ENCODE results near the gene VKORC1.
"Not testable (repeated sequence)": the region's sequence is repeated elsewhere in the genome, so short reads cannot be mapped to it uniquely, and the experiment has no call there.

The VKORC1 gene

DNA sequence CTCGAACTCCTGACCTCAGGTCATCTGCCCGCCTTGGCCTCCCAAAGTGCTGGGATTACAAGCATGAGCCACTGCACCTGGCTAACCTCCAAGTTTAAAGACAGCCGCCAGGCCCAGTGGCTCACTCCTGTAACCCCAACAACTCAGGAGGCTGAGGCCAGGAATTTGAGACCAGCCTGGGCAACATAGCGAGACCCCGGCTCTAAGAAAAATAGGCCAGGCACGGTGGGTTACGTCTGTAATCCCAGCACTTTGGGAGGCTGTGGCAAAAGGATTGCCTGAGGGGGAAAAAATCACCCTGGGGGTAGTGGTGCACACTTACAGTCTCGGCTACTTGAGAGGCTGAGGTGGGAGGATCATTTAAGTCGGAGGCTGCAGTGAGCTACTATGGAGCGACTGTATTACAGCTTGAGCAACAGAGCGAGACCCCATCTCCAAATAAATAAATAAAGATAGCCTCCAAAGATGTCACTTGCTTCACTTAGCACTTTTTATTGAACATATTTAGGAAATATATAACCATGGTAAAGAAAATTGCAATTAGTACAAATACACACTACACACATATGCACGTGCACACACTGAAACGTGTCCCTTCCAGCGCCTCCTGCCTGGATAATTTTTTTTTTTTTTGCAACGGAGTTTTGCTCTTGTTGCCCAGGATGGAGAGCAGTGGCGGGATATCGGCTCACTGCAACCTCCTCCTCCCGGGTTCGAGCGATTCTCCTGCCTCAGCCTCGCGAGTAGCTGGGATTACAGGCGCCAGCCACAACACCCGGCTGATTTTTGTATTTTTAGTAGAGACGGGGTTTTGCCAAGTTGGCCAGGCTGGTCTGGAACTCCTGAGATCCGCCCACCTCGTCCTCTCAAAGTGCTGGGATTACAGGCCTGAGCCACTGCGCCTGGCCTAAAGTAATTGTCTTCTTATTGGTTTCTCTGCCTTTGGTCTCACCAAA lies 12.2 kb upstream of the VKORC1 start:
- no peak for DNase-seq

DNA sequence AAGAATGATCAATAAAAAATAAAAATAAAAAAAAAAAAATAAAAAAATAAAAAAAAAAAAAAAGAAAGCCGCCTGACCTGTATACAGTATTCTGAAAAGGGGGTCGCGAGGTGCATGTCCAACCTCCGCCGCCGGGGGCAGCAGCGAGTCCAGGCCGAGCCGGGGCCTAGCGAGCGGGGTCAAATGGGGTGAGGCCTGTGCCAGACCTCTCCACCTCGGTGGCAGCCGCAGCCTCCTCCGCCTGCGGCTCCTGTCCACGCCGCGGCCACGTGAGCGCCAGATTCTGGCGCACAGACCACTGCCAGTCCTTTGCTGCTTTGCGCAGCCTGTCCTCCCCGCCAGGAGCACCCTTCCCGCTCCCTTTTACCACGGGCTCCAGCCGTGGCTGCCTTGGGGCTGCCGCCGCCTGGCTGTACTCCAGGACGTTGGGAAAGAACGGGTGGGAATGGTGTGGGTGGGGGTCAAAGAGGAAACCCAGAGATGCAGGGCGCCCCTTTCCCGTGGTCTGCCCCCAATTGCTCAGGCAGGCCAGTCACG lies 11.1 kb upstream of the VKORC1 start:
- DNase-seq: peak; percentile 89

DNA sequence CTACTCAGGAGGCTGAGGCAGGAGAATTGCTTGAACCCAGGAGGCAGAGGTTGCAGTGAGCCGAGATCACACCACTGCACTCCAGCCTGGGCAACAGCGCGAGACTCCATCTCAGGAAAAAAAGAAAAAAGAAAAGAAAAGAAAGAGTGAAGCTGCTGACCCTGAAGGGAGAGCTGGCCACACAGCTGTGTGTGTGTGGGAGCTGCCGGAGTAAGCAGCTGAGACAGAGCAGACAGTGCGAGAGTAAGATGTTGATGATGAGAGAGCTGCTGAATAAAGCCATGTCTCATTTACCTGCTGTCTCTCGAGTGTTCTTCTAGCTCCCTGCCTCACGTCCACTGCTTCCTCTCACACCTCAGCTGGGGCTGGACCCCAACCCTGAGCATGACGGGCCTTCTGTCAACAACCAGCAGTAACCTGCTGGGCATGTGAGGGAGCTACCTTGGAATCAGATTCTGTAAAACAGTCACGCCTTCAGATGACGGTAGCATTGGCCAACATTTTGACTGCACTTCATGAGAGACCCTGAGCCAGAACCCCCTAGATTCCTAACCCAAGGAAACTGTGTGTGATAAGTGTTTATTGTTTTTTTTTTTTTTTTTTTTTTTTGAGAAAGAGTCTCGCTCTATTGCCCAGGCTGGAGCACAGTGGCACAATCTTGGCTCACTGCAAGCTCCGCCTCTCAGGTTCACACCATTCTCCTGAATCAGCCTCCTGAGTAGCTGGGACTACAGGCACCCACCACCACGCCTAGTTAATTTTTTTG lies 6.5 kb upstream of the VKORC1 start:
- not testable (repeated sequence) for DNase-seq

DNA sequence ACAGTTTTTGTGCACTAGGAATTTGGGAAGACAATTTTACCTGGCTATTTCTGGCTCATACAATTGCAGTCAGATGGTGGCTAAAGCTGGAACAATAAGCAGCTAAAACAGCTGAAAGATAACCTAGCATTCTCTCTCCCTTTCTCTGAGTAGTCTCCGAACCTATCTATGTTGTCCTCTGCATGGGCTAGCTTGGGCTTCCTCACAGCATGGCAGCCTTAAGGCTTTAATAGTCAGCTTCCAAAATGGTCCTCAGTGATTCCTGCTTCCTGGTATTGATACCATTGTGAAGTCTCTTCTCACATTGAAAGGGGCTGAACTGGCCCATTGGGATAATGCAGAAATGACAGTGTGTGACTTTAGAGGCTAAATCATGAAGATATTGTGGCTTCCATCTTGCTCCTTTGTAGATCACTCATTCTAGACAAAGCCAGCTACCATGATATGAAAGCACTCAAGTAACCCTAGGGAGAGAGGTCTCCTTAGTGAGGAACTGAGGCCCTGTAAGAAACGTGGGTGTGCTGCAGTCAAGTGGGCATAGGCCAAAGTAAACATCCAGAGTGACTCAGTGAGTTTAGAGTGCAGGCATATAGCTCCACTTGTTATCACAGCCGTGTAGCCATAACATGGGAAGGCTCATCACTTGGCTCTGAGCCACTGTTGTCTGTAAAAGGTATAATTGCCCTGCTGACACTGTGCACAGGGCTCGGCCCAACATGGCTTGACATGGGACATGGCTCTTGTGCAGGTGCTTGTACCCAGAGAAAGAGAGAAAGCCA lies 5.5 kb upstream of the VKORC1 start:
- no peak for DNase-seq

DNA sequence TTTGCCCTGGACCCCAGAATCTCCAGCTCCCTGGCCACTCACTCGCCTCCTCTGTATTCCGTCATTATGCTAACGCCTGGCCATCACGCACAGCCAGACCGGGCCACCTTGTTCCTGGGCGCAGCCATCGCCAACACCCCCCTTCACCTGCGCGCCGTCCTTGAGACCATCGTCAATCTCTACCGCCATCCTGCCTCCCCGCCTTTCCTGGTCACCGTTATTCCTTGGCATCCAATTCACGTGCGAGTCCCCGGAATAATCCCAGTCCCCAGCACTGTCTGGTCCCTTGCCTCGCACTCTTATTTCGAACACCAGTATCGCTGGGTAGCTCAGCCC lies 541 bp downstream of the VKORC1 start:
- no peak for DNase-seq

DNA sequence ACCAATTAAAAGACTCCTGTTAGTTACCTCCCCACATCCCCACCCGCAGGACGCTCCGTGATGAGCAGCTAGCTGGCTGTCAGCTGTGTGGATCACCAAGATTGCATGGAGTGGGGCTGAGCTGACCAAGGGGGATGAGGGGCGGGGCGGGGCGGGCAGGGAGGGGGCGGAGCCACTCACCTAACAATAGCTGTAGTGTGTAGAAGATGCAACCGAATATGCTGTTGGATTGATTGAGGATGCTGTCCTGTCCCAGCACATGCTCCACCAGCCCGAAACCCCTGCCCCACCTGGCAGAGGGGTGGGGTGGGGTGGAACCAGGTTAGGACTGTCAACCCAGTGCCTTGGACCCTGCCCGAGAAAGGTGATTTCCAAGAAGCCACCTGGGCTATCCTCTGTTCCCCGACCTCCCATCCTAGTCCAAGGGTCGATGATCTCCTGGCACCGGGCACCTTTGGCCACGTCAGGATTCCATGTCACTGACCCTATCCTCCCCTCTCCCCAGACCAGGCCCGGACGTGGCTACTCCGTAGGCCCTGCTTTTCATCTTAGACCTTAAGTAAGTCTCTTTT lies 1.4 kb downstream of the VKORC1 start:
- DNase-seq: no peak

DNA sequence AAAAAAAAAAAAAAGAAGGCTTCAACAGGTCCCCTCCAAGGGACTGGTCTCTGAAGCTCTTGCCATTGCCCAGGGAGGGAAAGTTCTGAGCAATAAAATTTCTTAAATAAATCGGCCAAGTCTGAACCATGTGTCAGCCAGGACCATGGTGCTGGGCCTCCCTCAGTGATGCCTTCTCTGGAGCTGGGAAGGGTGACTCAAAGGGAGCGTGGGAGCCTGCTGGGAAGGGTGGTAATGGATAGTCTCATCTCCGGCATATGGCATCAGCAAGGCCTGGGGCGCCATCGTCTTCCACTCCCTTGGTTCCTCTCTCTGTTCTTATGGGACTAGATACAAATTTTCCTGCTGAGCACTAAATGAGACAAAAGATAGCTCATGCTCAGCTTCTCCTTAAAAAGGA lies 2.3 kb downstream of the VKORC1 start:
- DNase-seq: no peak

DNA sequence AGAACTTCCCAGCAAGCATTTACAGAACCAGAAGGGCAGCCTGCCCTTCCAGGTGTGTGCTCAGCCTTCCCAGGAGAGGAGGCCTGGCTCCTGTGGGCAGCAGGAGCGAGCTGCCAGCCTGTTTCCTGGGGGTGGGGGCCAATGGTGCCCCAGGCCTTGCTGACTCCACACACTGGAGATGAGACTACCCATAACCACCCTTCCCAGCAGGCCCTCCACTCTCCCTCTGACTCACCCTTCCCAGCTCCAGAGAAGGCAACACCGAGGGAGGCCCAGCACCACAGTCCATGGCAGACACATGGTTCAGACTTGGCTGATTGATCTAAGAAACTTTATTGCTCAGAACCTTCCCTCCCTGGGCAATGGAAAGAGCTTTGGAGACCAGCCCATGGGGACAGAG lies 4.1 kb downstream of the VKORC1 start:
- DNase-seq: no peak

DNA sequence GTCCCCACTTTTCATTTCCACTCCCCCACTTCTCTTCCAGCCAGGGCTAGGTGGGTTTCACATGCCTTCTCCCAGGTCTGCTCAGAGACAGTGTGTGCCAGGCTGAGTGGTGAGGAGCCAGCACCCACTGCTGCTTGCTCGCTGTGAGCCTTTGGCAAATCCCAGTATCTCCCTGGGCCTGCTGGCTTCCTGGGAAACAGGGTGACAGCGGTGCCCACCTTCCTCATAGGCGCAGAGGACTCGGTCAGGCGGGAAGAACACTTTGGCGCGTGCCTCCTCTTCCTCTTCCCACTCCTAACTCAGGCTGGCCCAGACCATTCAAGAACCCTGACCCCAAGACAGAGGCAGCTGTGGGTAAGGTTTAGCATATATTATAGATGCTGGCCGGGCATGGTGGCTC lies 5.4 kb downstream of the VKORC1 start:
- DNase-seq: no peak

DNA sequence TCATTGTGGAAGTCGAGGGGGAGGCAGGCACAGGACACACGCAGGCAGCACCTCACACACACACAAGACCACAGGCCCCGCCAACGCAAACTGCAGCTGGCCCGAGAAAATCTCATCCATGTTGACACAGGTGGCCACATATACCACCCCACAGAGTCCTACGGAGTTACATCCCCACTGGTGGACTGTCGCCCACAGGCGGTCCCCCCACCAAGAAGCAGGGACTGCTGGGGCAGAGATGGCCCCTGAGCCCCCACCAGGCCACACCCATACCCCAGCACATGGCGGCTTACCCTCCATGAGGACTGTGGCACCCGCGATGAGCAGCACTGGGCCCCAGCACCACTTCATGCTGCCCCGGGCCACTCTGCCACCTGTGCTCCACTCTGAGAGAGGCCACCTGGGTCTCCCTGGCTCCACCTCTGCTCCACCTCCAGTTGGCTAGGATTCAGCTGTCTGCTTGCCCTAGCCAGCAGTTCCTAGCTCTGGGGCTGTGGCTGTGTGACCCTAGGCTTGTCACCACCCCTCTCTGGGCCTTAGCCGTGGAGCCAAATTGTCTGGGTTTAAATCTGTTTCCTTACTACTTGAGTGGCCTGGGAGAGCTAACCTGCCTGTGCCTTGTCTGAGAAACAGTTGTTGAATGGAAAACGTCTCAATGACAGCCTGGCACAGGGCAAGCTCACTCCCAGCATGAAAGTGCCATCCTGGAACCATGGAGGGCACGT lies 6.0 kb downstream of the VKORC1 start, which contains the start of gene PRSS53:
TSS of gene PRSS53 (minus strand) at position 485 of the 725 bp plus-strand sequence. CDS start at position 351, 134 bp downstream.
- DNase-seq: no peak

DNA sequence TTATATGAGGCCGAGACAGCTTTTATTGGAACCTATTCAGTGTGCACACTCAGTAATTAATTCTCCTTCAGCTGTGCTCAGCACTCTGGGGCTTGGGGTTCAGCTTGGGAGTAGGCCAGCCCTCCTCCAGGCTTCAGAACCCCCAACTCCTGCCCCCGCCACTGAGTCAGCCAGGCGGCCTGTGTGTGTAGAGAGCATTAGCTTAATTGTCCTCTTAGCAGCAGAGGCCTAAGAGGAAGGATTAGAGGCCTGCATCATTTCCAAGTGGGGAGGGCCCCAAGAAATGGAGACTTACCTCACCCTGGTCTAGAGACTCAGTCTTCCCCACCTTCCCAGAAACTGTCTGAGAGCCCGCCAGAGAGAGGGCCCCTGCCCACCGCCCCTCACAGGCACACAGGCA lies 6.6 kb downstream of the VKORC1 start:
- no peak for DNase-seq

DNA sequence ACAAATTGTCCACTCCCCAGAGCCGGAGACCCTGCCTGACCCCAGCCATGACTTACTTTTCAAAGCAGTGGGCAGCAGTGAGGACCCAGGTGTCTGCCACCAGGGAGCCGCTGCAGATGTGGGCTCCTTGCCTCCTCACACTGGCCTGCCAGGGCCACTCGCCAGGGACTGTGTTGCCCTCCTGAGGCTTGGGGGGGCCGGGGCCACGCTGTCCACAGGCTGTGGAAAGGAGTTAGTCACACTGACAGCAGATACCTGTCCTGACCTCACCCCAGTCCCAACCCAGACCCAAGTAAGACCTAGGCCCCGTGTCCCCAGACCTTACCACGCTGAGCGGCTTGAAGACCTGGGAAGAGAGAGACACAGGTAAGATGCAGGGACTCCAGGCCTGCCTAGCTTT lies 7.1 kb downstream of the VKORC1 start:
- no peak for DNase-seq

DNA sequence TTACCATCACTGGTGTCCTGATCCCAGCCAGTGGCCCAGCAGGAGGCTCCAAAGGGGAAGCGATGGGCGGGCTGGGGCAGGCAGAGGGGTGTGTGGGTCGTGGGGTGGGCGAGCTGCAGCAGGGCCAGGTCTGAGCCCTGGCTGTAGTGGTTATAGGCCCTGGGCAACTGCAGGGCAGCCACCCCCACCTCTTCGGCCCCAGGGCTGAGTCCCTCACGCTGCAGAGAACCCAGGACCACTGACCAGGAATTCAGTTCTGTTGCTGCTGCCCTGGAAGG lies 8.0 kb downstream of the VKORC1 start:
- DNase-seq: no peak

DNA sequence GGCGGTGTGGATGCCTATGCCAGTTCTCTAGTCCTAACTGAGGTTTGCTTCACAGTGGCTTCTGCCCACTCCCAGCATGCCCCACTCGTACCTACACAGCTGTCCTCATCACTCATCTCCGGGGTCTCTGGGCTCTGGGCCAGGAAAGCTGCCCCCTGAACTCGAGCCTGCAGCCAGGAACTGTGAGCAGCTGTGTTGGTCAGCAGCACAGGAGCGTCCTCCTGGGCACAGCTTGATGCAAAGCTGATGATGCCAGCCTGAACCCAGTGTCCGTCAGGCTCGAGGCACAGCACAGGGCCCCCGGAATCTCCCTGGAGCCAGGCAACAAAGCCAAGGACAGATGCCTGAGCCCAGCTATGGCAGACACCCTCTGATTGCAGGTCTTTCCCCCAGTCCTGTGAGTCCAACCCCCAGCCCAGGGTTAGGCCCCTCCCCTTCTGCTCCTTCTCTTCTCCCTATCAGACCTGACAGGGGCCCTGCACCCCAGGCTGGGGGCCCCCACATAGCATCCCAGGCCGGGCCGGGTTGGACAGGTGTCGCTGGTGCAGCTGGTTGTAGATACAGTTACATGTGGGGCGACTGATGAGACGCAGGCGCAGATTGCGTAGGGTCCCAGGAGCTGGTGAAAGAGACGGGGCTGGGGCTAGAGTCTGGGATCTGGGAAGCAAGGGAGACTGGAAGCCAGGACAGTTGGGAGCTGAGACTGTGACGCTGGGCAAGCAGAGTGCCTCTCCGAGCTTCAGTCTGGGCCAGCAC lies 8.5 kb downstream of the VKORC1 start:
- no peak for DNase-seq

DNA sequence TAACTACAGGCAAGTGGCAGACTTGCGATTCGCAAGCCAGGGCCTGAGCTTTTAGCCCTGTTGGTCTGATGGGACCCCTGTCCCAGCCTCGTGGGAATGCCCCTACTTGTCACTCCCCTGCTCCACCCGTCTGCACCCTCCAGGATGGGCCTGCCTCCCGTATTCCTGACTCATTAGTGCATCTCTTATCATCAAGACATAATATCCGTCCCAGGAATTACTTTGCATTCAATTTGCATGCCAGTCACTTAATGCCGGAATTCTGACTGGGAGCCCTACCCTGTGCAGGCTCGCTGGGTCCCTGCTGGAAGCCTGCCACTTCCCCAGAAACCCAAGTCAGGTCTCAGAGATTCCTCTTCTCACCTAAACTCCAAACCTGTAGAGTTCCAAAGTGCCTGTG lies 9.2 kb downstream of the VKORC1 start:
- no peak for DNase-seq

DNA sequence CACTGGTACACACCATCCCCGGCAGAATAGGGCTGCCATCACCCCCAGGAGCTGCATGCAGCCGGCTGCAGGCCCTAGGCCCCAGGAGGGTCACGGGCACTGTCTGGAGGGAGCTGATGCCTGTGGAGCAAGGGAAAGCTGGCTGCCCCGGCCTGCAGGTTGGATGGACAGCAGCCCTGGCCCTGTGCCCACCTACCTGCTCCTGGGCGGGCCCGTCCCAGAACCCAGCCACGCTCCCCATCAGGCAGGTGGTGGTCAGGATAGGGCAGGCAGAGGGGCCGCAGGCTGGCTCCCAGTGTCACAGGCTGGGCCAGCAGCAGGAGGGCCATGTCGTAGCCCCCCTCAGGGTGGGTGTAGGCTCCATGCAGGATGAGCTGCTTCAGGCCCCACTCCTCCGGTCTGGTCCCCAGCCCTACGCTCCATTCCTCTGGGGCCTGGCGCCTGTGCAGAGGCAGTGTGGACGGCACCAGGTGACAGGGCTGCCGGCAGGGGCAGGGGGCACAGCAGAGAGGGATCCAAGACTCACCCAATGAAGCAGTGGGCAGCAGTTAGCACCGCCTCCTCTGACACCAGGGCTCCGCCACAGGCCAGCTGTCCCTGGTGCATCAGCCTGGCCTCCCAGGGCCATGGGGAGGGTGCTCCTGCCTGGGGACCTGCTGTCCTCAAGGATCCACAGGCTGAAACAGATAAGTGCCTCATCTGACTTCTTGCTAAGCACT lies 9.9 kb downstream of the VKORC1 start:
- DNase-seq: no peak

DNA sequence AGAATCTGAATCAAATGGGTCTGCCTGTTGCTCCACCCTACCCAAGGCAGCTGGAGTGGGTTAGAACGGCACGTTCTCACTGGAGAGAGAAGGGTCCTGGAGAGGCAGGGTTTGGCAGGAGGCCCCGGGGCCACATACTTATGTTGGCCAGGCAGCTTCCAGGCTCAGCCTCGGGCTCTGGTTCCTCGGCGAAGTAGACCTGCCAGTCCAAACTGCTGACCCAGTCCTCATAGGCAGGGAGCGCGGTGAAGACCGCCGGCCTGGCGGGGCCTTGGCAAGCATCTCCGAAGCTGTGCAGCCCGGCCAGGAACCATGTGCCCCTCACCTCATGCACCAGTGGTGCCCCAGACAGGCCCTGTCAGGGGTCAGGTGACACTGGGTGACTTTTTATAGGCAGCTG lies 10.6 kb downstream of the VKORC1 start:
- no peak for DNase-seq

DNA sequence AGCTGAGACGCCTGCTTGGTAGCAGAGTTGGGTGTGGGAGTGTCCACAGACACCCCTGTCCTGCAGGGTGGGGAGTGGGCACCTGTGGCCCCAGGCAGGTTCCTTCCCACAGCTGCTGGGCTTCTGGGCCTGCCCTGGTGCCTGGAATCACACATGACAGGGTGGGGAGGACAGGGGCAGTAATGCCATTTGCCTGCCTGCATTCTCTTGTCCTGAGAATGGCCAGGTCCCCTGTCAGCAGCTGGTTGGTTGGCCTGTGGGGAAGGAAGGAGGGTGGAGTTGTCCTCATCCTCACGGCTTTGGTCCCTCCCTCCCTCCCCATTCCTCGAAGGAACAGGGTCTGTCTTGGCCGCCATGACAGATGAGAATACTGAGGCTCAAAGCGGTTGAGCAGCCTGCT lies 11.0 kb downstream of the VKORC1 start:
- no peak for DNase-seq

DNA sequence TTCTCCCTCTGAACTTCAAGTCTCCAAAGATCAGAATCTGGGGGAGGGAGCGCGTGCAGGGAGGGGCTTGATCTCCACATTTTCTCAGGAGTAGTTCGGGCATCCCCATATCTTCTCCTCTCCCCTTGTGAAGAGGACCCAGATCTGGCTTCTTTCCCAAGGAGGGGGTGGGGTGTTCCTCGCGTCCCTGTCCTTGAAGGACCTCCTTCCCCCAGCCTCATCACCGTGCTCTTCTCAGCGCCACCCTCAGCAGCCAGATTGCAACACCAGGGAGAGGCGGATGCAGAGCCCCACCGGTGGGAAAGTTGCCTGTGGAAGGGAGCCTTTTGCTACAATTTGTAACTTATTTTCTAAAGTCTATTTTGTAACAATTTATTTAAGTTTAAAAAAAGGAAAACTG lies 11.5 kb downstream of the VKORC1 start:
- no peak for DNase-seq

DNA sequence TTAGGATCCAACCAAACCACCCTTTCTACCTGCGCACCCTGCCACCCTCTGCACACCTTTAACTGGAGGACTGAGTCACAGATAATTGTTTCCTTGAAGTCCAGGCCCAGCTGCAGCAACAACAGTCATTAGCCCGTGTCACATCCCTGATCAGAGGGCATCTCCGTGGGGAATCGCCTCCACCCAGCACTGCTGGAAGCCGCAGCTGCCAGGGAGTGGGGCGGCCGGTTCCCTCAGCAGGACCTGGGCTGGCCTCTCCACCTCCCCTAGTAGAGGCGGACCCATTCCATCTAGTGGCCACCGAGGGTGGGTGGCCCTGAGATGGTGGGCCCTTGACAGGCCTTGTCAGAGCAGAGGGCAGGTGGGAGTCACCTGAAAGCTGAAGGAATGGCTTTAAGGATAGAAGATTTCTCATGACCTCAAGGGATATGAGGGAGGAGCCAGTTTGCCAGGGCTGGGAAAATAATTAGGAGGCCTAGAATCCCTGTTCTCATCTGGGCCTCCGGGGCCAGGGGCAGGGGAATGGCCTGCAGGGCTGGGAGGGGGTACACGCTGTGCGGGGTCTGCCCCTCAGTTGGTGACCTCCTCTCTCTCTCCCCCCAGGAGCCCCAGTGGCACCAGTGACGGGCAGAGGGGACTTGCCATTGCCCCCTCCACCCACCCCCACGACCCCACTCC lies 12.1 kb downstream of the VKORC1 start:
- no peak for DNase-seq

Data from stimulated activated CD4-positive, alpha-beta T cell treated with anti-CD3 and anti-CD28 coated beads, Interleukin-15, amount 100 ng/mL, for 24 hours (primary cell).